NCI-H345 (cell line): ENCODE data around the gene TIGD4.

ENCODE experiments used
- DNase-seq: peaks from one replicate; lab custom pipeline; 2025; lab: John Stamatoyannopoulos, UW

The TIGD4 gene

GRCh38 chr4:152719801-152720556 is 59.6 kb downstream of the TIGD4 start:
- DNase-seq: no peak
